Measurements from ENCODE around the gene MPC1. TPM values are rescaled to one million over a fixed set of nuclear protein-coding genes. Genes with fewer than 3 reads are reported as not detected.
"Not testable (repeated sequence)": the region's sequence is repeated elsewhere in the genome, so short reads cannot be mapped to it uniquely, and the experiment has no call there.

The MPC1 gene
- total RNA-seq, 1 donor from 2014 or later, result 69.7 TPM

GRCh38 chr6:166383802-166384363 is 1.1 kb upstream of the MPC1 start:
- not testable (repeated sequence) for DNase-seq (ENCODE audit: low spot score in 2 of 2); FAIRE-seq

DNA sequence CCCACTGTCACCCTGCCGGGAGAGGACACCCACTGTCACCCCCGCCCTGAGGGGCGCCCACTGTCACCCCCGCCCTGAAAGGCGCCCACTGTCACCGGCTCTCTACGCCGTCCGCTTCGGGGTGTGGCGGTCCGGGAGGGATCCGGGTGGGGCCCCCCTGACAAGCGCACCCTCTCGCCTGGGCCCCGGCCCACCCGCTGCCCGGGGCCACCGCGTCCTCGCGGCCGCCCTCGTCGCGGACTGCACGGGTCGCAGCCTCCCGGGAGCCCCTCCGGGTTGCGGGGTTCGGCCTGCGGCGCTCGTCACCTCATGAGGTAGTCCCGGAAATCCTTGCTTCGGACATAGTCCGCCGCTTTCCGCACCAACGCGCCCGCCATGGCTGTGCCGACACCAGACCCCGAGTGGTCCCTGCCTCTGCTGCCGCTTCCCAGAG is 224 bp downstream of the MPC1 start:
- DNase-seq (ENCODE audit: low spot score in 2 of 2), result no peak
- no peak for FAIRE-seq

DNA sequence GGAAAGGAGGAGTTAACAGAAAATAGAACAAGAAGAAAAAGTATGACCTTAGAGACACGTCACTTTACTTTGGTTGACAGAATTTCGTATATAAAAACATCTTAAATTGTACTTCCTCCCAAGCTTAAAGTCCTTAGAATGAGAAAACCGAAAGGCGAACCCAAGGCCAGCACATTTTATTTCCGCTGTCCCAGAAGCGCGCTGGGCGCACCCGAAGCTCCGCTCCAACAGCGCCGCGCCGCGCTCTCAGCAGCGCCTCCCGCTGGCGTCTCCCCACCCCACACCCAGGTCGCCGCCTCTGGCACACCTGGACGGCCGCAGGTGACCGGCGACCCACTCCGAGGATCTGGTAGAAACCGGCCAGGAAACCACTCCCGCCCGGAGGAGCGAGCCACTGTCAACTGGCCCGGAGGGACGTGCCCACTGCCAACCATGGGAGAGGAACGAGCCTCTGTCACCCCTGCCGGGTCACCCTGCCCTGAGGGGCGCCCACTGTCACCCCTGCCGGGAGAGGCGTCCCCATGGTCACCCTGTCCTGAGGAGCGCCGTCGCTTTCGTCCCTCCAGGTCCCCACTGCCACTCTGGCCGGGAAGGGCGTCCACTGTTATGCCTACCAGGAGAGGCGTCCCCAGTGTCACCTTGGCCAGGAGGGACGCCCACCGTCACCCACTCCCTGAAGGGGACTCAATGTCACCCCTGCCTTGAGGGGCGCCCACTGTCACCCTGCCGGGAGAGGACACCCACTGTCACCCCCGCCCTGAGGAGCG is 824 bp downstream of the MPC1 start:
- DNase-seq (ENCODE audit: low spot score in 2 of 2) (peak in 1 of 2 donors; percentile 53), FAIRE-seq (no peak)

GRCh38 chr6:166381381-166381732 is 1.4 kb downstream of the MPC1 start:
- DNase-seq (ENCODE audit: low spot score in 2 of 2), result no peak
- FAIRE-seq, result no peak

- DNase-seq (ENCODE audit: low spot score in 2 of 2) (no peak), FAIRE-seq (no peak)
These were observed 2.9 kb downstream of the MPC1 start for GRCh38 chr6:166379800-166380199.

- DNase-seq (ENCODE audit: low spot score in 2 of 2), result no peak
- no peak for FAIRE-seq
These were observed 3.6 kb downstream of the MPC1 start for GRCh38 chr6:166379103-166379586.

GRCh38 chr6:166377721-166378120 is 5.0 kb downstream of the MPC1 start:
- FAIRE-seq (no peak), DNase-seq (ENCODE audit: low spot score in 2 of 2) (no peak)

DNA sequence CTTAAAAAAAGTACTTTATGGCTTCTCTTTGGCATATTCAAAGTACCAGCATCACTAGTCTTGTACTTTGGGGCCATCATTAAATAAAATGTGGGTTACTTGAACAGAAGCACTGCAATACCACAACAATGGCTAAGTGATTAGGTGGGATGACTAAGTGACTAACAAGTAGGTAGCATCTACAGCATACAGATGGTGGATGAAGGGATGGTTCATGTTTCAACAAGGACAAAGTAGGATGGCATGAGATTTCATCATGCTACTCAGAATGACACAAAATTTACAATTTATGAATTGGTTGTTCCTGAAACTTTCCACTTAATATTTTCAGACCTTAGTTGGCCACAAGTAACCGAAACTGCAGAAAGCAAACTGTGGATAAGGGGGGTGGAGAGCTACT is 7.7 kb downstream of the MPC1 start:
- DNase-seq (ENCODE audit: low spot score in 2 of 2) (no peak), FAIRE-seq (no peak)

- DNase-seq (ENCODE audit: low spot score in 2 of 2), result no peak
- FAIRE-seq, result no peak
These were observed 12.3 kb downstream of the MPC1 start for GRCh38 chr6:166370489-166370888.

DNA sequence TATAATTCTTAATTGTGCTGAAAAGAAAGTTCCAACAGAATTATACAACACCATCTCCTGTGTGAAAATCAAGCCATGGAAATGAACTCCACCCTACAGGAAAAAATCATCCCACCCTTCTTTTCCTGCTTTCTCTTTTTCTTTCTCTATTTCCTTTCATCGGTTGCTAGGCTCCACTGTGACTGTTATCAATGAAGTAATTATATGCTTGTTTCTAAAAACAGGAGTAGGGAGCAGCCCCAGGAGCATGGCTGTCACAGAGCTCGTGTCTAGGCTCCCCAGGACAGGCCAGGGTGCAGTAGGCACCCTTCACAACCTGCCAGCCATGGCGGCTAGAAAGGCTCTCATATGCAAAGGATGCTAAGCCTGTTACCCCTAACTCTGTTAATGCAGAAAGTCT is 13.0 kb downstream of the MPC1 start:
- no peak for DNase-seq (ENCODE audit: low spot score in 2 of 2)
- no peak for FAIRE-seq

- FAIRE-seq, result no peak
These were observed 15.8 kb downstream of the MPC1 start for GRCh38 chr6:166366921-166367320.

DNA sequence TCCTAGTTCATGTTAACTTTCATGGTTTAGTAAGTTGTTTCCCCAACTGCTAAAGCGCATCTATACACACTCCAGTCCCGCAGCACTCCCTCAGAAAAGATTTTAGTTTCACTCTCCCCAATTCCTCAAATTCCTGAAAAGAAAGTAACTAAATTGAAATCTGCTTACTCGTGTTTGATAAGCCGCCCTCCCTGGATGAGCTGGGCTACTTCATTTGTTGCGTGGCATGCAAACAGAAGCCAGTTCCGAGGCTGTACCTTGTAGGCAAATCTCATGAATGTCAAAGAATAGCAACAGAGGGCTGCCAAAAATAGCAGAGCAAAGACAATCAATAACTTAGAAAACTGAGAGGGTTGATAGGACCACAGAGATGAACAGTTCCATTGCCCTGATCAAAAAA is 16.9 kb downstream of the MPC1 start:
- no peak for DNase-seq (ENCODE audit: low spot score in 2 of 2)
- no peak for FAIRE-seq

More at GRCh38 chr6:166366921-166367320, 15.8 kb downstream of the MPC1 start:
- DNase-seq (ENCODE audit: low spot score in 2 of 2), result no peak

DNA sequence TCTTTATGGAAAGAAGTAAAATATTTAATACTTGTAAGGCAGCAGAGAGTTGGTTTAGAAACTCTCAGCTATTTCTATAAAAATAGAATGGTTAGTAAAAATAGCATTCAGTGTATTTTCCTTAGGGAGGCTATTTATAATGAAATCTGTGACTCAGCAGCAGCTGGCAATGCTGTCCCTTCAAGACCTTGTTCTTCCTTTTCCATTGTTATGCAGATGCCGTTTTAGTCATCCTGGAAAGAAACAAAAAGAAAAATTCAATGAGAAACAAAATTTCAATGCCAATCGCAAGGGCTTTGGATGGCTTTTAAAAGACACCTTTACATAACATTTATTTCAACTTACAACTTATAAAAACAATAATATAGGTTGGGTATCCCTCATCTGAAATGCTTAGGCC is 17.5 kb downstream of the MPC1 start:
- DNase-seq (ENCODE audit: low spot score in 2 of 2) (peak in 1 of 2 donors; percentile 50), FAIRE-seq (no peak)

- no peak for DNase-seq (ENCODE audit: low spot score in 2 of 2)
- no peak for FAIRE-seq
These were observed 18.3 kb downstream of the MPC1 start for GRCh38 chr6:166364456-166364855.

- DNase-seq (ENCODE audit: low spot score in 2 of 2); FAIRE-seq: not testable (repeated sequence)
These were observed 20.3 kb downstream of the MPC1 start for GRCh38 chr6:166362427-166362826.

GRCh38 chr6:166361077-166361429 is 21.7 kb downstream of the MPC1 start:
- no peak for DNase-seq (ENCODE audit: low spot score in 2 of 2)
- no peak for FAIRE-seq

DNA sequence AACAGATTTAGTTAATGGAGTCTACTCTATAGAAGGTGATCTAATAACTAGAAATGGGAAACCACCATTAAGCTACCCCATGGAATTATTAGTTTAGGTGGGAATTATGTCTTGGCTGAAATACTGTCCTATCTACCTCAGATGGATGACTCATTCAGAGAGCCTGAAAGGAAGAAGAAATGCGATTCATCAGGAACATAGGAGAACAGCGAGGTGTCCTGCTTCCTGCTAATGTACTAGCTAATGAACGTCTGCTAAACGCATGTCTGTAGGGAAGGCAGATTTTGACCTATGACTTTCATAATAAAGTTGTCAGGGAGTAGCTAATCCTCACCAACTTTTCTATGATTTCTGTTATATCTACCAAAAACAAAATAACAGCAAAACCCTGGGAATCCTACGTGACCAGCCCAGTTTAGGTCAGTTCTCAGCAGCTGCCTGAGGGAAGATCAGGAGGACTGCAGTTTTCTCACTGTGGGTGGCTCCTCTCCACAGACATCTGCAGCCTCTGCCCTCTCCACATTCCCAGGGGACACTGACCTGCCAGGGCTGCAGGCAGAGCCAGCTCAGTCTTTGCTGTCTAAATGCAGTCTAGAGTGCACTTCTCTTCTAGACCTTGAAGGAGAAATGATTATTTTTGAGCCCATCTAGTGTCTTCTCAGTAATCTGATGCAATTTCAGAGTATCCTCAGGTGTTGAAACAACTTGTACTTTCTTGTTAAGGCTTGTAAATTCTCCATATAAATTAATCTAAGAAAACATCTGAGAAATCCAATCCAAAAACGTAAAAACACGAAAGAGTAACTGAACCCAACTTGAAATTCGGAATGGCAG is 22.3 kb downstream of the MPC1 start:
- FAIRE-seq, result no peak
- no peak for DNase-seq (ENCODE audit: low spot score in 2 of 2)

DNA sequence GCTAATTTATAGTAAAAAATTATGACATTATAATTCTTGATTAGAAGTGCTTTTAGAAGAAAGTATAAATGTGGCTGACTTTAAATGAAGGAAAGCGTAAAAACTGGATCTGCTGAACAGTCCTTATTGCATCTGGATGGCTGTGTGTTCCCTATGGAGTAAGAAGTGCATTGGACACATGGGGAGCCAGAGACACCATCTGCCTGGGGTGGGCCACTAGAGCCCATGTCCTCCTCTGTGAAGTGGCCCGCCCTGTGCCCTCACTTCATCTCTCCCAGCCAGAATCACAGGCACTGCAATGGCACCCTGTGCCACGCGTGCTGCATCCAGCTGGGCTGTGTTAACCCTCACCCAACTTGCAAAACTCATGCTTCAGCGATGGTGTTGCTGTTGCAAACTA is 27.2 kb downstream of the MPC1 start:
- no peak for FAIRE-seq
- DNase-seq (ENCODE audit: low spot score in 2 of 2), result no peak

DNA sequence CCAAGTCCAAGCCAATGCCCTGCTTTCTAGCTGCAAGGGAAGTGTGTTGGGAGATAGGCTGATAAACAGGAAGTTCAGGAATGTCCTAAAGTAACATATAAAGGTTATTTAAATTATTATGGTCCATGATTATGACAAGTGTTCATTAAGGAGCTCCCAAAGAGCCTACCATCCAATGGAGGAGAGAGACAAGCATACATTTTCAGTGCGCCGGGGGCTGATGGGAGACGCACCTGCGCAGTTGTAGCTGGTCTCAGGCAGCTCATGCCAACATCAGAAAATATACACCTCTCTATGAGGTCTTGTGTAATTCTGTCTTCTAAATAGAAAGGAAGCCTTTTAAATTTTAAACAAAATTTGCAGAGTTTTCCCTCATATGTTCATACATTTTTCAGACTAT is 27.8 kb downstream of the MPC1 start:
- DNase-seq (ENCODE audit: low spot score in 2 of 2) (no peak), FAIRE-seq (no peak)

DNA sequence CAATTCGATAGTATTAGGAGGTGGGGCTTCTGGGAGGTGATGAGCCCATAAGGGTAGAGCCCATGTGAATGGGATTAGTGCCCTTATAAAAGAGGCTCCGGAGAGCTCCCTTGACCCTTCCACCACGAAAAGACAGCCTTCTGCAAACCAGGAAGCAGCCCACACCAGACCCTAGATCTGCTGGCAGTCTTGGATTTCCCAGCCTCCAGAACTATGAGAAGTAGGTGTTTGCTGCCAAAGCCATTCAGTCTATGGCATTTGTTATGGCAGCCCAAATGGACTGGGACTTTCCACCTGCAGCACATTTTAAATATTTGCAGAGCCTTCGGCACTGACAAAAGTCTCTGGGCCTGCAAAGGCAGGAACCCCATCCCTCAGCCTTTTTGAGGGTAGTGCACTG is 28.6 kb downstream of the MPC1 start:
- DNase-seq (ENCODE audit: low spot score in 2 of 2) (no peak), FAIRE-seq (no peak)

DNA sequence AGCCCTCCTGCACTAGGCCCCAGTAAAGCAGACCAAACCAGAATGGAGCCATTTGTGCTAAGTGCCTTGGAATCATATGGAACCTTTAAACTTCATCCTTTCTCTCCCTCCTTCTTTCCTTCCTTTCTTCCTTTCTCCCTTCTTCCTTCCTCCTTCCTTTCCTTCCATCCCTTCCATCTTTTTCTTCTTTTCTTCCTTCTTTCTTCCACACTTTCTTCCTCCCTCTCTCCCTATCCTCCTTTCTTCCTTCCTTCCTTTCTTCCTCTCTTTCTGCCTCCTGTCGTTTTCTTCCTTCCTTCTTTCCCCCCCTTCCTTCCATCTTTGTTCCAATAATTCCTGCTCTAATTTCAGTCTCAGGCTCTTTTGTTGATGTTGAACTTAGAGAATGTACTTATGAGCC is 29.2 kb downstream of the MPC1 start:
- FAIRE-seq, result no peak
- DNase-seq (ENCODE audit: low spot score in 2 of 2), result no peak

All from frontal cortex (tissue), 4 donors.